GM12878 (cell line): ENCODE results near the gene GABRA6. TPM values are rescaled to one million over a fixed set of nuclear protein-coding genes. Genes with fewer than 3 reads are reported as not detected.

Experiments used
- ATAC-seq: fragments of 200-7000 bp; cut with Tn5 transposase; 3 replicates; pipeline ENCODE4 v1.9.1; 2020; ENCODE audit warnings: mild to moderate bottlenecking, moderate library complexity
- BruUV-seq: library from RNA; stranded (reverse); fragments of 400-500 nt; replicated peaks from 2 replicates; lab custom pipeline; 2021; lab: Mats Ljungman, UMichigan
- CTCF ChIA-PET: fragments of 300-600 bp; sonication (Branson Sonifier 250); formaldehyde crosslinking; extraction: SDS; loops from one replicate; lab custom pipeline; 2021; ENCODE audit warnings: inconsistent platforms; lab: Yijun Ruan, JAX
- POLR2A ChIA-PET: fragments of 350-600 bp; formaldehyde crosslinking; extraction: SDS; loops from one replicate; lab custom pipeline; 2021; ENCODE audit warnings: inconsistent platforms; lab: Charles Lee
- RAD21 ChIA-PET: fragments of 300-600 bp; sonication (Branson Sonifier 250); formaldehyde crosslinking; loops from one replicate; lab custom pipeline; 2023; ENCODE audit warnings: antibody characterized with exemption; ENCODE audit not compliant: unreplicated experiment; lab: Charles Lee
- SMC1A ChIA-PET: fragments of 300-600 bp; sonication (Branson Sonifier 250); formaldehyde crosslinking; loops from one replicate; lab custom pipeline; 2023; ENCODE audit not compliant: unreplicated experiment, uncharacterized antibody; lab: Charles Lee
- DNase-seq: peaks from one replicate; pipeline ENCODE4 v3.0.0-alpha.2; 2011; ENCODE audit warnings: low read depth, low spot score
- FAIRE-seq: peaks from 3 replicates; lab custom pipeline; 2011; peaks lifted over from hg19 to GRCh38; lab: Jason Lieb, UNC
- H2AFZ ChIP-seq: 2 replicates; pipeline ENCODE4 v1.6.0; 2011; ENCODE audit warnings: low read depth, low read length, control low read depth; ENCODE audit not compliant: control insufficient read depth
- H3K27ac ChIP-seq: 2 replicates; pipeline ENCODE4 v1.5.1; 2011; ENCODE audit warnings: control low read depth; ENCODE audit not compliant: control insufficient read depth, insufficient read depth
- H3K27me3 ChIP-seq, 2 experiments: replicated peaks in 1 of 2; 2 replicates each; pipeline versions ENCODE4 v1.6.0 to v1.6.1; 2011; ENCODE audit warnings: low read length in 1 of 2; ENCODE audit not compliant: control insufficient read depth in 2 of 2, insufficient read depth in 2 of 2
- H3K36me3 ChIP-seq, 2 experiments: 2 replicates each; pipeline ENCODE4 v1.5.1; 2011; ENCODE audit warnings: low read length in 1 of 2; ENCODE audit not compliant: control insufficient read depth in 2 of 2, insufficient read depth in 2 of 2
- H3K4me1 ChIP-seq: 2 replicates; pipeline ENCODE4 v1.6.1; 2011; ENCODE audit warnings: mild to moderate bottlenecking, low read length, moderate library complexity, mixed read lengths; ENCODE audit not compliant: control insufficient read depth, insufficient read depth
- H3K4me2 ChIP-seq: 2 replicates; pipeline ENCODE4 v1.6.0; 2011; ENCODE audit warnings: control low read depth; ENCODE audit not compliant: control insufficient read depth, insufficient read depth
- H3K4me3 ChIP-seq: fragments of 200-600 bp; sonication (generic); 2 replicates; pipeline ENCODE4 v1.5.1; 2016
- H3K79me2 ChIP-seq: 2 replicates; pipeline ENCODE4 v1.6.0; 2011; ENCODE audit warnings: low read length; ENCODE audit not compliant: control insufficient read depth, insufficient read depth
- H3K9ac ChIP-seq: 2 replicates; pipeline ENCODE4 v1.8.0; 2011; ENCODE audit warnings: low read length, control low read depth, mixed read lengths; ENCODE audit not compliant: control insufficient read depth, insufficient read depth
- H3K9me3 ChIP-seq: replicated peaks from 3 replicates; pipeline ENCODE4 v1.5.1; 2011; ENCODE audit warnings: mild to moderate bottlenecking, low read length; ENCODE audit not compliant: control insufficient read depth, insufficient read depth
- H4K20me1 ChIP-seq: 2 replicates; pipeline ENCODE4 v1.6.0; 2011; ENCODE audit not compliant: control insufficient read depth, insufficient read depth
- CBFB ChIP-seq: IDR thresholded peaks from 2 replicates; pipeline ENCODE4 v1.6.1; 2016; ENCODE audit warnings: antibody characterized with exemption, low read depth
- CREM ChIP-seq: IDR thresholded peaks from 2 replicates; pipeline ENCODE4 v1.6.1; 2014; ENCODE audit warnings: antibody characterized with exemption, low read depth
- GABPA ChIP-seq: IDR thresholded peaks from 2 replicates; pipeline ENCODE4 v1.6.1; 2014; ENCODE audit warnings: antibody characterized with exemption, low read depth, mild to moderate bottlenecking, inconsistent platforms
- HCFC1 ChIP-seq: fragments of 150-350 bp; IDR thresholded peaks from 2 replicates; pipeline ENCODE4 v1.6.1; 2014; ENCODE audit warnings: low read length
- KAT2A ChIP-seq: conservative IDR thresholded peaks from 2 replicates; pipeline ENCODE4 v1.6.1; 2011; ENCODE audit warnings: low read depth, low read length; ENCODE audit not compliant: control insufficient read depth
- MEF2B ChIP-seq: fragments of 450-650 bp; IDR thresholded peaks from 2 replicates; pipeline ENCODE4 v1.6.1; 2018; ENCODE audit warnings: mild to moderate bottlenecking, moderate library complexity; ENCODE audit not compliant: partially characterized antibody, poor library complexity, severe bottlenecking
- PAX8 ChIP-seq: fragments of 450-650 bp; IDR thresholded peaks from 2 replicates; pipeline ENCODE4 v1.6.1; 2017; ENCODE audit warnings: mild to moderate bottlenecking, moderate library complexity
- PBX3 ChIP-seq: IDR thresholded peaks from 2 replicates; pipeline ENCODE4 v1.6.1; 2011; ENCODE audit warnings: mild to moderate bottlenecking, low read depth, low read length, moderate library complexity; ENCODE audit not compliant: insufficient replicate concordance
- STAT3 ChIP-seq: IDR thresholded peaks from 2 replicates; pipeline ENCODE4 v1.6.1; 2011; ENCODE audit warnings: low read depth, low read length, improper control_type of control experiment
- TARDBP ChIP-seq: IDR thresholded peaks from 2 replicates; pipeline ENCODE4 v1.6.1; 2016; ENCODE audit warnings: borderline replicate concordance
- ZBTB40 ChIP-seq: fragments of 450-650 bp; IDR thresholded peaks from 2 replicates; pipeline ENCODE4 v1.6.1; 2016; ENCODE audit warnings: mild to moderate bottlenecking, moderate library complexity, borderline replicate concordance
- ZNF384 ChIP-seq: IDR thresholded peaks from 2 replicates; pipeline ENCODE4 v1.6.1; 2012; ENCODE audit warnings: low read depth, mild to moderate bottlenecking, low read length, improper control_type of control experiment, borderline replicate concordance
- WGBS: methylation state at CpG from one replicate; pipeline ENCODE4 v1.1.6; 2016; ENCODE audit warnings: low lambda C conversion rate; ENCODE audit not compliant: insufficient replicate concordance, insufficient coverage; ENCODE audit errors: missing lambda C conversion rate; 5-methylcytosine and 5-hydroxymethylcytosine counted together
- in situ Hi-C: fragments of 300-500 bp; cut with MboI; formaldehyde crosslinking; loops from 9 replicates; pipeline ENCODE4 v1.14.3; 2018; ENCODE audit warnings: mixed read lengths
- intact Hi-C: fragments of 100-400 bp; cut with micrococcal nuclease; formaldehyde crosslinking; loops from one replicate; pipeline ENCODE4 v1.14.2; 2022; ENCODE audit not compliant: unreplicated experiment
- polyA plus RNA-seq, 11 experiments: library from polyadenylated mRNA; depleted of rRNA in 4 of 11; unstranded in 6 of 11; stranded (reverse) in 5 of 11; fragments of >200 nt; fragmentation: Nextera tagmentation in 4 of 11; fragmentation: Illumina TruSeq in 1 of 11; extraction: Ambion mirVana in 4 of 11; extraction: Trizol in 1 of 11; gene quantifications; 1 replicate in 1 of 11; 2 replicates in 10 of 11; pipeline versions ENCODE4 v1.2.1 to v1.2.3, GENCODE V29; 2011 to 2016; ENCODE audit warnings: inconsistent platforms in 2 of 11, missing spikeins in 2 of 11, low read depth in 1 of 11
- total RNA-seq, 4 experiments: library from RNA; depleted of rRNA in 3 of 4; stranded (reverse); fragments of >200 nt in 3 of 4; fragmentation: Illumina TruSeq in 1 of 4; extraction: Trizol in 1 of 4; gene quantifications; 2 replicates each; pipeline versions ENCODE4 v1.2.1 to v1.2.3, GENCODE V29; 2013 to 2021
- TF ChIP-seq, protein P1 (sequence below): fragments of 450-650 bp; IDR thresholded peaks from 2 replicates; pipeline ENCODE4 v1.6.1; 2017; ENCODE audit warnings: low read depth, mild to moderate bottlenecking, moderate library complexity

The GABRA6 gene
- total and polyA plus RNA-seq, 10 of the 15 experiments (the other 5 are each of a cell fraction or from before 2014, with no cell fraction given), result not detected

DNA sequence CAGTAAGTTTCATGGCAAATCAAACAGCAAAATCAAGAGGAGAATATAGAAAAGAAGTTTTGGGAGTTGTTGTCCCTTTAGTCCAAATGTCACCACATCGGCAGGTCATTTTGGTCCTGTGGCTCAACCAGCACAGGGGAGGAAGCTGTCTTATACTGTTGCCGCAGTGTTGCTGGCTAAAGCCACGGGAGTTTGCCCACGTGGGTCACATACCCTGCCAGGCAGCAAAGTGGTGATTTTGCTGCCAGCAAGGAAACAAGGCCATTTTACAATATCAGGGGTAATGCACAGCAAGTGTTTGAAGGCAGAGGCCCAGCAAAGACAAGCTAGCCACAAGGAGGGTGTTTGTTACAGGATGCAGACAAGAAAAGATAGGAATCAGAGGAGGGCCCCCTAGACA, 14.5 kb downstream of the GABRA6 start:
- H4K20me1 ChIP-seq, result no peaks in the 10 kb centered on the region
- no peaks in the 10 kb centered on the region for H3K36me3 ChIP-seq
- 23% methylated on average over 4 of the region's 4 CpGs for WGBS
- H3K4me2 ChIP-seq, result no peak overlapping the region
- no peaks in the 10 kb centered on the region; a peak in 1 of 4 replicates for H3K27me3 ChIP-seq
- no peak overlapping the region for H2AFZ ChIP-seq
- DNase-seq, result no peak
- no TSS peak for BruUV-seq
- H3K4me1 ChIP-seq, result no peaks in the 10 kb centered on the region
- H3K79me2 ChIP-seq, result no peaks in the 10 kb centered on the region
- intact Hi-C loops, result no loop called here
- no peak overlapping the region for H3K9ac ChIP-seq
- ChIA-PET POLR2A (no interaction called here), SMC1A (no interaction called here), CTCF (no interaction called here), RAD21 (no interaction called here)
- H3K9me3 ChIP-seq, result no peaks in the 10 kb centered on the region
- no peak for FAIRE-seq
- in situ Hi-C loops, result no loop called here
- no peak for TF ChIP-seq KAT2A
- no peak for TF ChIP-seq ZBTB40
- no peak for TF ChIP-seq GABPA
- TF ChIP-seq PBX3, result no peak
- TF ChIP-seq PAX8, result no peak
- no peak for TF ChIP-seq STAT3
- TF ChIP-seq ZNF384, result no peak
- no peak for TF ChIP-seq TARDBP
- TF ChIP-seq HCFC1, result no peak
- TF ChIP-seq CREM, result no peak
- TF ChIP-seq CBFB, result no peak
- TF ChIP-seq, protein P1, sequence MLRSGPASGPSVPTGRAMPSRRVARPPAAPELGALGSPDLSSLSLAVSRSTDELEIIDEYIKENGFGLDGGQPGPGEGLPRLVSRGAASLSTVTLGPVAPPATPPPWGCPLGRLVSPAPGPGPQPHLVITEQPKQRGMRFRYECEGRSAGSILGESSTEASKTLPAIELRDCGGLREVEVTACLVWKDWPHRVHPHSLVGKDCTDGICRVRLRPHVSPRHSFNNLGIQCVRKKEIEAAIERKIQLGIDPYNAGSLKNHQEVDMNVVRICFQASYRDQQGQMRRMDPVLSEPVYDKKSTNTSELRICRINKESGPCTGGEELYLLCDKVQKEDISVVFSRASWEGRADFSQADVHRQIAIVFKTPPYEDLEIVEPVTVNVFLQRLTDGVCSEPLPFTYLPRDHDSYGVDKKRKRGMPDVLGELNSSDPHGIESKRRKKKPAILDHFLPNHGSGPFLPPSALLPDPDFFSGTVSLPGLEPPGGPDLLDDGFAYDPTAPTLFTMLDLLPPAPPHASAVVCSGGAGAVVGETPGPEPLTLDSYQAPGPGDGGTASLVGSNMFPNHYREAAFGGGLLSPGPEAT, result no peak
- TF ChIP-seq MEF2B, result no peak
- no peak overlapping the region for H3K27ac ChIP-seq
- no peak overlapping the region for H3K4me3 ChIP-seq
- ATAC-seq, result no peak
